T-cell (primary cell): Measurements from ENCODE around the gene TUFT1. TPM values are rescaled to one million over a fixed set of nuclear protein-coding genes. Genes with fewer than 3 reads are reported as not detected.
A peak's percentile ranks its signal among the peaks of the same experiment; 100 is the strongest.

Experiments
- ATAC-seq, 4 experiments: fragments of 200-7000 bp in 3 of 4; fragments of 150-1000 bp in 1 of 4; cut with Tn5 transposase; replicated peaks in 1 of 4; 1 replicate in 3 of 4; 2 replicates in 1 of 4; pipeline ENCODE4 v1.10.0; 2021; ENCODE audit warnings: moderate library complexity in 3 of 4, mild to moderate bottlenecking in 2 of 4, moderate number of reproducible peaks in 1 of 4
- CTCF ChIA-PET, 2 donors: fragments of 300-600 bp; sonication (Branson Sonifier 250); formaldehyde crosslinking; loops; one replicate each; lab custom pipeline; 2022; ENCODE audit warnings: antibody characterized with exemption in 2 of 2; lab: Charles Lee
- POLR2A ChIA-PET, 2 donors: fragments of 300-600 bp; sonication (Branson Sonifier 250); formaldehyde crosslinking; loops; one replicate each; lab custom pipeline; 2022; ENCODE audit warnings: antibody characterized with exemption in 2 of 2; lab: Charles Lee
- DNase-seq, 35 experiments: peaks; one replicate each; pipeline versions ENCODE4 v3.0.0 to v3.0.0-alpha.2; 2013 to 2023
- H3K27ac ChIP-seq: one replicate; pipeline ENCODE4 v1.5.1; 2013; ENCODE audit warnings: low read length
- H3K27me3 ChIP-seq, 2 experiments: replicated peaks in 1 of 2; 1 replicate in 1 of 2; 2 replicates in 1 of 2; pipeline versions ENCODE4 v1.6.1 to v1.7.0; 2013; ENCODE audit warnings: low read length in 1 of 2, mixed read lengths in 1 of 2; ENCODE audit not compliant: control insufficient read depth in 2 of 2, insufficient read depth in 2 of 2; ENCODE audit errors: extremely low read depth in 1 of 2
- H3K36me3 ChIP-seq, 2 donors: 1 replicate in 1 of 2; 2 replicates in 1 of 2; pipeline versions ENCODE4 v1.6.1 to v1.7.0; 2013; ENCODE audit warnings: low read length in 1 of 2; ENCODE audit not compliant: control insufficient read depth in 2 of 2, insufficient read depth in 1 of 2; ENCODE audit errors: extremely low read depth in 1 of 2
- H3K4me1 ChIP-seq, 2 experiments: 1 replicate in 1 of 2; 2 replicates in 1 of 2; pipeline versions ENCODE4 v1.6.1 to v1.7.0; 2013; ENCODE audit warnings: low read length in 2 of 2, mixed read lengths in 1 of 2; ENCODE audit not compliant: insufficient read depth in 2 of 2, control insufficient read depth in 1 of 2; ENCODE audit errors: extremely low read depth in 1 of 2
- H3K4me3 ChIP-seq, 2 donors: 1 replicate in 1 of 2; 2 replicates in 1 of 2; pipeline versions ENCODE4 v1.5.1 to v1.7.0; 2013; ENCODE audit warnings: mild to moderate bottlenecking in 2 of 2, low read length in 1 of 2, moderate library complexity in 1 of 2; ENCODE audit not compliant: control insufficient read depth in 1 of 2; ENCODE audit errors: extremely low read depth in 1 of 2
- H3K9me3 ChIP-seq: 2 replicates; pipeline ENCODE4 v1.7.0; 2013
- H3K27ac Mint-ChIP-seq, 2 donors: one replicate each; pipeline ENCODE4 v1.8.0; 2020 to 2021; ENCODE audit warnings: mild to moderate bottlenecking in 2 of 2, mixed read lengths in 2 of 2
- H3K27me3 Mint-ChIP-seq, 2 donors: one replicate each; pipeline ENCODE4 v1.8.0; 2021 to 2022; ENCODE audit warnings: mixed read lengths in 2 of 2
- H3K36me3 Mint-ChIP-seq: one replicate; pipeline ENCODE4 v1.8.0; 2021; ENCODE audit warnings: mixed read lengths
- H3K4me1 Mint-ChIP-seq, 3 donors: one replicate each; pipeline ENCODE4 v1.8.0; 2020 to 2022; ENCODE audit warnings: mixed read lengths in 3 of 3, mild to moderate bottlenecking in 1 of 3
- H3K4me3 Mint-ChIP-seq, 3 donors: one replicate each; pipeline ENCODE4 v1.8.0; 2020 to 2022; ENCODE audit warnings: mild to moderate bottlenecking in 3 of 3, mixed read lengths in 3 of 3, moderate library complexity in 3 of 3
- H3K9me3 Mint-ChIP-seq, 3 donors: one replicate each; pipeline ENCODE4 v1.8.0; 2020 to 2022; ENCODE audit warnings: mixed read lengths in 3 of 3
- WGBS: methylation state at CpG from one replicate; pipeline ENCODE4 v1.1.5; 2013; ENCODE audit warnings: missing lambda C conversion rate; ENCODE audit not compliant: insufficient coverage; 5-methylcytosine and 5-hydroxymethylcytosine counted together
- total RNA-seq, 35 experiments: library from RNA in 6 of 35; stranded (reverse) in 6 of 35; fragments of 120-200 nt in 1 of 35; gene quantifications; one replicate each; pipeline versions ENCODE4 v1.2.1 to v1.2.4 and lab custom pipeline; 2013 to 2026

The TUFT1 gene
- total RNA-seq, 5 donors from 2014 or later (not counting 1 experiment from before 2014, with no cell fraction given) = 2.8 to 5.5 (median 4.3) TPM

GRCh38 chr1:151611288-151611790, 71.2 kb downstream of the TUFT1 start:
- peaks cover 0 to 8% of the 10 kb centered on the region in 2 donors for H3K27me3 Mint-ChIP-seq
- DNase-seq (peak in 4 of 35 experiments; percentile 2 to 40 (median 12)), ATAC-seq (no peak)
- Histone ChIP-seq H3K27me3 (peaks cover 2 to 3% of the 10 kb centered on the region in 2 experiments), H3K4me3 (peak overlapping the region in 1 of 2 donors; percentile 64), H3K27ac (no peak overlapping the region), H3K4me1 (peaks cover 8 to 17% of the 10 kb centered on the region in 2 experiments), H3K9me3 (no peaks in the 10 kb centered on the region), H3K36me3 (peaks cover 0 to 6% of the 10 kb centered on the region in 2 donors)
- H3K9me3 Mint-ChIP-seq = no peaks in the 10 kb centered on the region
- CTCF ChIA-PET = no interaction called here
- peaks cover 3% of the 10 kb centered on the region for H3K36me3 Mint-ChIP-seq
- POLR2A ChIA-PET = no interaction called here
- H3K4me3 Mint-ChIP-seq = peak overlapping the region; percentile 91 to 94 (median 92)
- peaks cover 34 to 39% (median 39%) of the 10 kb centered on the region in 3 donors for H3K4me1 Mint-ChIP-seq
- WGBS = 53% methylated on average over 4 of the region's 6 CpGs
- peak overlapping the region; percentile 48 to 84 for H3K27ac Mint-ChIP-seq

- ATAC-seq (peak; percentile 95 to 97 (median 96)), DNase-seq (peak; percentile 76 to 95 (median 88))
- Mint-ChIP-seq H3K36me3 (peaks cover 3% of the 10 kb centered on the region), H3K27me3 (peaks cover 0 to 8% of the 10 kb centered on the region in 2 donors), H3K9me3 (no peaks in the 10 kb centered on the region), H3K4me3 (peak within 1 kb of the TSS; percentile 91 to 94 (median 92)), H3K27ac (peak within 1 kb of the TSS; percentile 75 to 90), H3K4me1 (peaks cover 40 to 46% (median 44%) of the 10 kb centered on the region in 3 donors)
- ChIA-PET POLR2A (no interaction called here), CTCF (interaction anchor here in 1 of 2 donors (0.7 kb wide), 1 partner anchor 18 kb away, joined by 3 read pairs; no protein-coding TSS in a partner anchor)
- Histone ChIP-seq H3K4me1 (peaks cover 8 to 17% of the 10 kb centered on the region in 2 experiments), H3K27me3 (peaks cover 2% of the 10 kb centered on the region in 2 experiments), H3K9me3 (no peaks in the 10 kb centered on the region), H3K27ac (no peak within 1 kb of the TSS), H3K36me3 (peaks cover 0 to 6% of the 10 kb centered on the region in 2 donors), H3K4me3 (peak within 1 kb of the TSS; percentile 64 to 68)
- under 1% methylated on average over 70 of the region's 79 CpGs for WGBS
These were observed 71.9 kb downstream of the TUFT1 start, which contains the start of gene SNX27 for GRCh38 chr1:151611832-151612500. Gene SNX27, plus strand, starts transcription at chr1:151612050. Its CDS starts 152 bp downstream, at chr1:151612202.

- Histone ChIP-seq H3K4me3 (peak overlapping the region; percentile 64 to 68), H3K36me3 (peaks cover 0 to 6% of the 10 kb centered on the region in 2 donors), H3K27ac (no peak overlapping the region), H3K9me3 (no peaks in the 10 kb centered on the region), H3K4me1 (peaks cover 8 to 17% of the 10 kb centered on the region in 2 experiments), H3K27me3 (no peaks in the 10 kb centered on the region)
- DNase-seq = peak in 19 of 35 experiments; percentile 1 to 47 (median 9)
- Mint-ChIP-seq H3K36me3 (peaks cover 3% of the 10 kb centered on the region), H3K9me3 (no peaks in the 10 kb centered on the region), H3K4me3 (peak overlapping the region; percentile 91 to 94 (median 92)), H3K27ac (peak overlapping the region; percentile 75 to 90), H3K4me1 (peaks cover 40 to 50% (median 47%) of the 10 kb centered on the region in 3 donors), H3K27me3 (peaks cover 0 to 5% of the 10 kb centered on the region in 2 donors)
- POLR2A ChIA-PET = no interaction called here
- 1% methylated on average over 36 of the region's 44 CpGs for WGBS
- CTCF ChIA-PET = interaction anchor here in 1 of 2 donors (0.7 kb wide), 1 partner anchor 19 kb away, joined by 3 read pairs; no protein-coding TSS in a partner anchor
- ATAC-seq = peak in 3 of 4 experiments; percentile 2 to 4 (median 2)
These were observed 72.6 kb downstream of the TUFT1 start for GRCh38 chr1:151612501-151613281.

GRCh38 chr1:151613282-151613780, 73.2 kb downstream of the TUFT1 start:
- CTCF ChIA-PET = no interaction called here

GRCh38 chr1:151615711-151616504, 75.8 kb downstream of the TUFT1 start:
- ChIA-PET POLR2A (interaction anchor here in 1 of 2 donors (0.5 kb wide), 1 partner anchor 253 kb away, joined by 6 read pairs; no protein-coding TSS in a partner anchor), CTCF (interaction anchor here in 1 of 2 donors (1.3 kb wide), 1 partner anchor 23 kb away, joined by 5 read pairs; no protein-coding TSS in a partner anchor)
- Mint-ChIP-seq H3K9me3 (no peaks in the 10 kb centered on the region), H3K27me3 (no peaks in the 10 kb centered on the region), H3K36me3 (peaks cover 3% of the 10 kb centered on the region), H3K27ac (no peak overlapping the region), H3K4me1 (peaks cover 56 to 72% (median 68%) of the 10 kb centered on the region in 3 donors), H3K4me3 (no peak overlapping the region)
- 80% methylated on average over 1 of the region's 4 CpGs for WGBS
- Histone ChIP-seq H3K27me3 (no peaks in the 10 kb centered on the region), H3K27ac (no peak overlapping the region), H3K36me3 (peaks cover 0 to 9% of the 10 kb centered on the region in 2 donors), H3K9me3 (no peaks in the 10 kb centered on the region), H3K4me1 (peaks cover 8 to 17% of the 10 kb centered on the region in 2 experiments), H3K4me3 (no peak overlapping the region)
- DNase-seq (no peak), ATAC-seq (no peak)

More at GRCh38 chr1:151613282-151613780, 73.2 kb downstream of the TUFT1 start:
- H3K4me3 Mint-ChIP-seq = peak overlapping the region; percentile 91 to 94 (median 92)
- H3K27ac Mint-ChIP-seq = peak overlapping the region; percentile 75 to 90
- H3K4me1 ChIP-seq = peaks cover 8 to 17% of the 10 kb centered on the region in 2 experiments
- H3K36me3 ChIP-seq = peaks cover 0 to 6% of the 10 kb centered on the region in 2 donors
- H3K27me3 ChIP-seq = no peaks in the 10 kb centered on the region
- 81% methylated on average over 7 of the region's 9 CpGs for WGBS
- POLR2A ChIA-PET = no interaction called here
- peak overlapping the region; percentile 64 to 68 for H3K4me3 ChIP-seq
- peaks cover 0 to 2% of the 10 kb centered on the region in 2 donors for H3K27me3 Mint-ChIP-seq
- H3K9me3 ChIP-seq = no peaks in the 10 kb centered on the region
- peaks cover 40 to 55% (median 52%) of the 10 kb centered on the region in 3 donors for H3K4me1 Mint-ChIP-seq
- H3K27ac ChIP-seq = no peak overlapping the region
- H3K36me3 Mint-ChIP-seq = peaks cover 3% of the 10 kb centered on the region
- DNase-seq (no peak), ATAC-seq (no peak)
- H3K9me3 Mint-ChIP-seq = no peaks in the 10 kb centered on the region
